ENCODE measurements around the gene FAM184B. TPM values are rescaled to one million over a fixed set of nuclear protein-coding genes. Genes with fewer than 3 reads are reported as not detected.
"Not testable (repeated sequence)": the region's sequence is repeated elsewhere in the genome, so short reads cannot be mapped to it uniquely, and the experiment has no call there.

Gene FAM184B
- total and polyA plus RNA-seq, 8 donors, result 0.06 to 0.27 (median 0.18) TPM

DNA sequence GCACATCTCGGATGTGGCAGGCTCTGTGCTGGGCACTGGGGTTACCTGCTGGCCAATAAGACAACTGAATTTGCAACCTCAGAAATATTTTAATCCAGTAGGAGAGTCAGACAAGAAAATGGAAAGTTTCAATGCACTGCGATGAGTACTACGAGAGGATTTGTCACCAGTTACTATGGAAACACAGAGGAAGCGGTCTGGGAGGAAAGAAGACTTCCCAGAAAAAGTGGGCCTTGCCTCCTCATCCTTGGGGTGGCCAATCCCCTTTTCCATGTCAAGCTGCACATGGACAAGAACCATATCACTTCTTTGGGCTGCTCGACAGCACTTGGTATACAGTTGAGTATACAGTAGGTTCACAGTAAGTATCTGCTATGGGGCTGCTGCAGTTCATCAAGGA, 67.6 kb downstream of the FAM184B start:
- DNase-seq (no peak), ATAC-seq (no peak)
- Histone ChIP-seq H3K27me3 (peaks cover 0 to 8% of the 10 kb centered on the region in 2 donors), H3K4me3 (no peak overlapping the region), H3K36me3 (no peaks in the 10 kb centered on the region), H3K9me3 (no peaks in the 10 kb centered on the region), H3K27ac (no peak overlapping the region), H3K4me1 (no peaks in the 10 kb centered on the region)
- intact Hi-C loops (cut with DNase I), result no loop called here
- TF ChIP-seq, protein P1, sequence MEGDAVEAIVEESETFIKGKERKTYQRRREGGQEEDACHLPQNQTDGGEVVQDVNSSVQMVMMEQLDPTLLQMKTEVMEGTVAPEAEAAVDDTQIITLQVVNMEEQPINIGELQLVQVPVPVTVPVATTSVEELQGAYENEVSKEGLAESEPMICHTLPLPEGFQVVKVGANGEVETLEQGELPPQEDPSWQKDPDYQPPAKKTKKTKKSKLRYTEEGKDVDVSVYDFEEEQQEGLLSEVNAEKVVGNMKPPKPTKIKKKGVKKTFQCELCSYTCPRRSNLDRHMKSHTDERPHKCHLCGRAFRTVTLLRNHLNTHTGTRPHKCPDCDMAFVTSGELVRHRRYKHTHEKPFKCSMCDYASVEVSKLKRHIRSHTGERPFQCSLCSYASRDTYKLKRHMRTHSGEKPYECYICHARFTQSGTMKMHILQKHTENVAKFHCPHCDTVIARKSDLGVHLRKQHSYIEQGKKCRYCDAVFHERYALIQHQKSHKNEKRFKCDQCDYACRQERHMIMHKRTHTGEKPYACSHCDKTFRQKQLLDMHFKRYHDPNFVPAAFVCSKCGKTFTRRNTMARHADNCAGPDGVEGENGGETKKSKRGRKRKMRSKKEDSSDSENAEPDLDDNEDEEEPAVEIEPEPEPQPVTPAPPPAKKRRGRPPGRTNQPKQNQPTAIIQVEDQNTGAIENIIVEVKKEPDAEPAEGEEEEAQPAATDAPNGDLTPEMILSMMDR (IDR thresholded peaks at IDR 0.05), result no peak

- H3K36me3 ChIP-seq, result no peaks in the 10 kb centered on the region
- no peaks in the 10 kb centered on the region for H3K9me3 ChIP-seq
- peaks cover 0 to 8% of the 10 kb centered on the region in 2 donors for H3K27me3 ChIP-seq
- ATAC-seq (no peak), DNase-seq (no peak)
- no peak overlapping the region for H3K27ac ChIP-seq
- H3K4me1 ChIP-seq, result no peaks in the 10 kb centered on the region
- H3K4me3 ChIP-seq, result no peak overlapping the region
- TF ChIP-seq, protein P1 (IDR thresholded peaks at IDR 0.05), result no peak
- intact Hi-C loops (cut with DNase I), result no loop called here
Measured at GRCh38 chr4:17712166-17712565, 69.3 kb downstream of the FAM184B start.

DNA sequence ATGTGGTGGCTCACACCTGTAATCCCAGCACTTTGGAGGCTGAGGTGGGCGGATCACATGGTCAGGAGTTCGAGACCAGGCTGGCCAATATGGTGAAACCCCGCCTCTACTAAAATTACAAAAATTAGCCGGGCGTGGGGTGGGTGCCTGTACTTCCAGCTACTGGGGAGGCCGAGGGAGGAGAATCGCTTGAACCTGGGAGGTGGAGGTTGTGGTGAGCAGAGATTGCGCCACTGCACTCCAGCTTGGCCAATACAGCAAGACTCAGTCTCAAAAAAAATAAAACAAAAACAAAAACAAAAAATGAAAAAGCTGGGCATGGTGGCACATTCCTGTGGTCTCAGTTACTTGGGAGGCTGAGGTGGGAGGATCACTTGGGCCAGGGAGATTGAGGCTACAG, 70.2 kb downstream of the FAM184B start:
- H3K27ac ChIP-seq; DNase-seq; H3K36me3 ChIP-seq; H3K9me3 ChIP-seq; H3K27me3 ChIP-seq; H3K4me1 ChIP-seq; H3K4me3 ChIP-seq; ATAC-seq; intact Hi-C loops (cut with DNase I): not testable (repeated sequence)

DNA sequence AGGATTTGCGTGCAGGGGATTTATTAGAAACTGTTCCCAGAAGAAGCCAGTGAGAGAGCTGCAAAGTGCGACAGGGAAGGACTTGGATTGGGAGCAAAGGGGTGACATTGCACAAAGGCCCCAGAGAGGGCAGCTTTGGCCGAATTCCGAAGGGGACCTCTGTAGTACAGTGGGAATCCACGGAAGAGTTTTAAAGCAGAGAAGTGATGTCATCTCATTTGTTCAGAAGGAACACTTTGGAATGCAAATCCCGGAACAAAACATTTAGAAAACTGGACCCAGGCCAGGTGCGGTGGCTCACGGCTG, 71.7 kb downstream of the FAM184B start:
- H3K36me3 ChIP-seq, result no peaks in the 10 kb centered on the region
- ATAC-seq, result no peak
- peaks cover 0 to 8% of the 10 kb centered on the region in 2 donors for H3K27me3 ChIP-seq
- no peak overlapping the region for H3K4me3 ChIP-seq
- TF ChIP-seq, protein P1 (IDR thresholded peaks at IDR 0.05), result no peak
- H3K27ac ChIP-seq, result no peak overlapping the region
- no peaks in the 10 kb centered on the region for H3K4me1 ChIP-seq
- no peak for DNase-seq
- intact Hi-C loops (cut with DNase I), result no loop called here
- H3K9me3 ChIP-seq, result no peaks in the 10 kb centered on the region

DNA sequence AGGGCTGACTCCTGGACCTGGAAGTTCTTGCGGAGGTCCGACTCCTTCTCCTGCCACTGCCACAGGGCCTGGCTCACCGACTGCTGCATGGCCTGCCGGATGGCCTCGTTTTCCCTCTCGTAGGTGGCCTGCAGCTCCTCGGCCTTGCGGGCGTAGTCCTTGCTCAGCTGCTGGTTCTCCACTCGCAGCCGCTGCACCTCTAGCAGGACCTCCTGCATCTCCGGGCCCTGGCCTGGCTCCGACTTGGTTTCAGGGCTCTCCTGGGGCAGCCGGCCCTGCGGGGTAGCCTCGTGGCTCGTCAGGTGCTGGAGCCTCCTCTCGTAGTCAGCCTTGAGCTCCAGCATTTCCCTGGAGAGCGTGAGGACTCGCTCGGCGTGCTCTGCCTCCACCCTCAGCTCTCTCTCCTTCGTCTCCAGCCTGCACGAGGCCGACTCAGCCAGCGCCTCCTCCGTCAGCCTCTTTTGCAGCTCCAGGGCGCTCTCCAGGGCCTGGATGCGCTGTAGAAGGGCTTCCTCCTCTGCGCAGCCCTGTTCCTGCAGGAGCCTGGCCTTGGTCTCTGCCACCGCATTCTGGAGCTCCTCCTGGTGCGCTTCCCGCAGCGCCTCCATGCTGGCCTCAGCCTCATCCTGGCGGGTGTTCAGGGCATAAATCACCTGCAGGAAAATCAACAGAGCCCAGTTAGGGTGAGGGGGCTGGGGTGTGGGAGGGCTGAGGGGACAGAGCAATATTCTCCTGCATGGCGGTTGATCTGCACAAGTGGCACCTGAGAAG, 72.2 kb downstream of the FAM184B start:
- no peaks in the 10 kb centered on the region for H3K9me3 ChIP-seq
- H3K27me3 ChIP-seq, result peaks cover 0 to 8% of the 10 kb centered on the region in 2 donors
- H3K4me1 ChIP-seq, result no peaks in the 10 kb centered on the region
- no peaks in the 10 kb centered on the region for H3K36me3 ChIP-seq
- DNase-seq (no peak), ATAC-seq (no peak)
- intact Hi-C loops (cut with DNase I), result no loop called here
- no peak overlapping the region for H3K4me3 ChIP-seq
- no peak overlapping the region for H3K27ac ChIP-seq
- TF ChIP-seq, protein P1 (IDR thresholded peaks at IDR 0.05), result no peak

DNA sequence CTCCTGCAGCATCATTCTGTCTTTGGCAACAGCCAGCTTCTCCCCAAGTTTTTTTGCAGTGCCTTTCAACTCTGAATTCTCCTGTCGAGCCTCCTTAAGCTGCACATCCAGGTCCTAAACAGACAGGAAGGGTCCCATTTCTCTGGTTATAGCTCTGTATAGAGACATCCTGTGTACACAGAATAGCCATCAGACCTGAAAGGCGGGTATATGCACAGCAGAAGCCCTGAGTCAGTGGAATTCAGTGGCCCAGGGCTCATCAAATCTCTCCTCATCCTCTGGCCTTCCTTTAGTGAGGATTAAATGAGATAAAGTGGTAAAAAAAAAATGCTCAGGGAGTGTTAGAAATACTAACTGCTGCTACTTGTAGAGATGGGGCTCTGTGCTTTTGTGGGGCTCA, 73.8 kb downstream of the FAM184B start:
- Histone ChIP-seq H3K4me1 (no peaks in the 10 kb centered on the region), H3K36me3 (no peaks in the 10 kb centered on the region), H3K9me3 (no peaks in the 10 kb centered on the region), H3K27ac (no peak overlapping the region), H3K4me3 (no peak overlapping the region), H3K27me3 (peaks cover 0 to 8% of the 10 kb centered on the region in 2 donors)
- TF ChIP-seq, protein P1 (IDR thresholded peaks at IDR 0.05), result no peak
- DNase-seq, result no peak
- intact Hi-C loops (cut with DNase I), result no loop called here
- ATAC-seq, result no peak

All from left lung (tissue), 10 donors.